RWPE1 (cell line): ENCODE data around the gene MRLN.

Source experiments
- CTCF ChIA-PET: fragments of 350-600 bp; sonication (Branson Sonifier 250); formaldehyde crosslinking; extraction: SDS; loops from one replicate; lab custom pipeline; 2021; lab: Yijun Ruan, JAX
- POLR2A ChIA-PET: fragments of 400-600 bp; formaldehyde crosslinking; extraction: SDS; loops from one replicate; lab custom pipeline; 2020; ENCODE audit warnings: antibody characterized with exemption; ENCODE audit not compliant: low non-redundant PET; lab: Yijun Ruan, JAX
- DNase-seq: peaks from one replicate; pipeline ENCODE4 v3.0.0; 2012; ENCODE audit warnings: low spot score
- H3K27ac ChIP-seq: fragments of 450-650 bp; 2 replicates; pipeline ENCODE4 v1.5.1; 2017
- TF ChIP-seq, protein P1 (sequence below): fragments of 450-650 bp; conservative IDR thresholded peaks from 2 replicates; pipeline ENCODE4 v1.5.1; 2017; ENCODE audit warnings: low read depth, mild to moderate bottlenecking

The MRLN gene

GRCh38 chr10:59695637-59696036, 57.6 kb downstream of the MRLN start:
- POLR2A ChIA-PET: no interaction called here

DNA sequence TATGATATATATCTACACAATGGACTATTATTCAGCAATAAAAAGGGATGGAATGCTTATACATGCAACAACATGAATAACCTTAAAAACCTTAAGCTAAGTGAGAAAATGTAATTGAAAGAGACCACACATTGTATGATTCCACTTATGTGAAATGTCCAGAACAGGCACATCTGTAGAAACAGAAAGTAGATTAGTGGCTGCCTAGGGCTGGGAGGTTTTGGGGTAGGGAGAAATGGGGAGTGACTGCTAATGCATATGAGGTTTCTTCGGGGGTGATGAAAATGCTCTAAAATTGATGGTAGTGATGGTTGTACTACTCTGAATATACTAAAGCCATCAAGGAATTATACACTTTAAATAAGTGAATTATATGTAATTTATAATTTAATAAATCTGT, 58.3 kb downstream of the MRLN start:
- DNase-seq: no peak
- TF ChIP-seq, protein P1, sequence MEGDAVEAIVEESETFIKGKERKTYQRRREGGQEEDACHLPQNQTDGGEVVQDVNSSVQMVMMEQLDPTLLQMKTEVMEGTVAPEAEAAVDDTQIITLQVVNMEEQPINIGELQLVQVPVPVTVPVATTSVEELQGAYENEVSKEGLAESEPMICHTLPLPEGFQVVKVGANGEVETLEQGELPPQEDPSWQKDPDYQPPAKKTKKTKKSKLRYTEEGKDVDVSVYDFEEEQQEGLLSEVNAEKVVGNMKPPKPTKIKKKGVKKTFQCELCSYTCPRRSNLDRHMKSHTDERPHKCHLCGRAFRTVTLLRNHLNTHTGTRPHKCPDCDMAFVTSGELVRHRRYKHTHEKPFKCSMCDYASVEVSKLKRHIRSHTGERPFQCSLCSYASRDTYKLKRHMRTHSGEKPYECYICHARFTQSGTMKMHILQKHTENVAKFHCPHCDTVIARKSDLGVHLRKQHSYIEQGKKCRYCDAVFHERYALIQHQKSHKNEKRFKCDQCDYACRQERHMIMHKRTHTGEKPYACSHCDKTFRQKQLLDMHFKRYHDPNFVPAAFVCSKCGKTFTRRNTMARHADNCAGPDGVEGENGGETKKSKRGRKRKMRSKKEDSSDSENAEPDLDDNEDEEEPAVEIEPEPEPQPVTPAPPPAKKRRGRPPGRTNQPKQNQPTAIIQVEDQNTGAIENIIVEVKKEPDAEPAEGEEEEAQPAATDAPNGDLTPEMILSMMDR: no peak
- ChIA-PET POLR2A (no interaction called here), CTCF (no interaction called here)
- H3K27ac ChIP-seq: no peak overlapping the region

More at GRCh38 chr10:59695637-59696036, 57.6 kb downstream of the MRLN start:
- TF ChIP-seq, protein P1: no peak
- DNase-seq: no peak
- H3K27ac ChIP-seq: no peak overlapping the region
- CTCF ChIA-PET: interaction anchor here (0.6 kb wide), 1 partner anchor 47 kb away, joined by 3 read pairs; no protein-coding TSS in a partner anchor

GRCh38 chr10:59692113-59692512, 61.1 kb downstream of the MRLN start:
- TF ChIP-seq, protein P1: no peak
- no peak for DNase-seq
- POLR2A ChIA-PET: no interaction called here
- no peak overlapping the region for H3K27ac ChIP-seq
- CTCF ChIA-PET: interaction anchor here (0.6 kb wide), 2 partner anchors 17 to 41 kb away, joined by 3 read pairs; no protein-coding TSS in a partner anchor

- POLR2A ChIA-PET: no interaction called here
- H3K27ac ChIP-seq: no peak overlapping the region
- CTCF ChIA-PET: interaction anchor here (0.9 kb wide), 1 partner anchor 11 kb away, joined by 6 read pairs; no protein-coding TSS in a partner anchor
- TF ChIP-seq, protein P1: no peak
- DNase-seq: peak; percentile 20
Observed at GRCh38 chr10:59688921-59689351, 64.3 kb downstream of the MRLN start.

GRCh38 chr10:59687657-59688056, 65.6 kb downstream of the MRLN start:
- no peak overlapping the region for H3K27ac ChIP-seq
- POLR2A ChIA-PET: no interaction called here
- CTCF ChIA-PET: interaction anchor here (0.6 kb wide), 1 partner anchor 219 kb away, joined by 3 read pairs; no protein-coding TSS in a partner anchor
- TF ChIP-seq, protein P1: no peak
- DNase-seq: no peak
